GM10266 (cell line): ENCODE results near the gene CNOT1.

ENCODE experiments used
- DNase-seq: peaks from one replicate; pipeline ENCODE4 v3.0.0; 2012; ENCODE audit errors: extremely low spot score
- CTCF ChIP-seq: IDR thresholded peaks from 2 replicates; pipeline ENCODE4 v1.5.1; 2012; ENCODE audit warnings: mild to moderate bottlenecking, low read depth; ENCODE audit not compliant: control insufficient read depth, insufficient read depth; ENCODE audit errors: missing control alignments

CNOT1 gene

GRCh38 chr16:58510097-58510775 lies 119.4 kb downstream of the CNOT1 start:
- no peak for DNase-seq
- TF ChIP-seq CTCF = no peak

DNA sequence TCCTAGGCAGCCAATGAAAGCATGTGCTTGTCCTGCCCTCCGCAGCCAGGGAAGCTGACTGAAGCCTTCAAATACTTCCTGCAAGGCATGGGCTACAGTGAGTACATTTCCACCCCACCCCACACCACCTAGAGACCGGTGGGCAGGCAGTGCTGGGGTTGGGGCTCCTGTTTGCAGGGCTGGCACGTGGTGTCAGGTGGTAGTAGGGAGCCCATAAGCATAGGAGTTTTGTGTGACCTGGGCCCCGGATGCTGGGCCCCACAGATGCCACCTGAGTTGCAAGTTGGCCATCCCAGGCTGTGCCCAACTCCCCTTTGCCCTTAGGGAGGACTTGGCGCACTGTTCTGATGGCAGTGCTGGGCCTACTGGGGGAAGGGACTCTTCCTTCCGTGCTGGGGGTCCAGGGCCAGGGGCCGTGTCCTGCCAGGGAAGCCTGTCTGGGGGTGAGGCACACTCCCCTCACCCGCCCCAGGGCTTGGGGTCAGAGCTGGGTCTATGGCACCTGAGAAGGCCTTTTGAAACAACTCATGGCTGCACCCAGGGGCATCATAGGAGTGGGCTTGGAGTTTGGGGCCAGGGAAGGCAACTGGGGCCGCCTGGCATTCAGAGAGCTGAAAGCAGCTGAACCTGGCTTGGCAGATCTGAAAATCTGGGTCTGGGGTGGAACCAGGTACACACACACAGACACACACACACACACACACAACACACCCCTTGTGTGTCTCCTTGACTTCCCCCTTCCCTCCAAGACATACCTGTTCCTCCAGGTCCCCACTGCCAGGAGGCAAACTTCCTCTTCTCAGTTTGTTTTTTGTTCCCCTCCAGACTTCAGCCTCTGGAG lies 120.2 kb downstream of the CNOT1 start:
- TF ChIP-seq CTCF = no peak

GRCh38 chr16:58508671-58509251 lies 120.9 kb downstream of the CNOT1 start:
- TF ChIP-seq CTCF = no peak
- DNase-seq = no peak

More for the DNA sequence above, 120.2 kb downstream of the CNOT1 start:
- no peak for DNase-seq

GRCh38 chr16:58507963-58508670 lies 121.5 kb downstream of the CNOT1 start:
- no peak for DNase-seq
- no peak for TF ChIP-seq CTCF

GRCh38 chr16:58507195-58507962 lies 122.2 kb downstream of the CNOT1 start:
- DNase-seq = no peak
- no peak for TF ChIP-seq CTCF
